Epidermal melanocyte (primary cell): ENCODE measurements around the gene NEGR1.

Experiments used
- DNase-seq: peaks from one replicate; pipeline ENCODE4 v3.0.0; 2011; ENCODE audit warnings: low spot score; ENCODE audit not compliant: insufficient read length

NEGR1 gene

GRCh38 chr1:72037745-72038343 lies 244.5 kb downstream of the NEGR1 start:
- no peak for DNase-seq

GRCh38 chr1:72034827-72035226 lies 247.5 kb downstream of the NEGR1 start:
- DNase-seq, result no peak

GRCh38 chr1:72023063-72023930 lies 259.0 kb downstream of the NEGR1 start:
- DNase-seq, result no peak

GRCh38 chr1:72018562-72018961 lies 263.8 kb downstream of the NEGR1 start:
- DNase-seq, result no peak

- no peak for DNase-seq
These were observed 267.3 kb downstream of the NEGR1 start for GRCh38 chr1:72015006-72015405.

- DNase-seq, result no peak
These were observed 269.2 kb downstream of the NEGR1 start for GRCh38 chr1:72013161-72013560.

- no peak for DNase-seq
These were observed 270.6 kb downstream of the NEGR1 start for GRCh38 chr1:72011721-72012120.

GRCh38 chr1:72010094-72010431 lies 272.3 kb downstream of the NEGR1 start:
- DNase-seq, result no peak

- DNase-seq, result no peak
These were observed 272.9 kb downstream of the NEGR1 start for GRCh38 chr1:72009173-72010093.

- DNase-seq, result no peak
These were observed 275.0 kb downstream of the NEGR1 start for GRCh38 chr1:72007312-72007711.

GRCh38 chr1:72006092-72006491 lies 276.2 kb downstream of the NEGR1 start:
- no peak for DNase-seq

- no peak for DNase-seq
These were observed 279.2 kb downstream of the NEGR1 start for GRCh38 chr1:72003092-72003491.

- no peak for DNase-seq
These were observed 281.5 kb downstream of the NEGR1 start for GRCh38 chr1:72000809-72001208.

GRCh38 chr1:71994646-71995045 lies 287.7 kb downstream of the NEGR1 start:
- no peak for DNase-seq

GRCh38 chr1:71987181-71987580 lies 295.2 kb downstream of the NEGR1 start:
- DNase-seq, result no peak

- DNase-seq, result no peak
These were observed 296.2 kb downstream of the NEGR1 start for GRCh38 chr1:71986160-71986559.

GRCh38 chr1:71980556-71980955 lies 301.8 kb downstream of the NEGR1 start:
- DNase-seq, result no peak

- DNase-seq, result no peak
These were observed 302.5 kb downstream of the NEGR1 start for GRCh38 chr1:71979882-71980281.

GRCh38 chr1:71967670-71968069 lies 314.7 kb downstream of the NEGR1 start:
- DNase-seq, result no peak

GRCh38 chr1:71964188-71964587 lies 318.2 kb downstream of the NEGR1 start:
- DNase-seq, result no peak

GRCh38 chr1:71956613-71957285 lies 325.6 kb downstream of the NEGR1 start:
- no peak for DNase-seq
